Kidney (tissue), 14 donors: Measurements from ENCODE around the gene PRM3. TPM values are rescaled to one million over a fixed set of nuclear protein-coding genes. Genes with fewer than 3 reads are reported as not detected.
A peak's percentile ranks its signal among the peaks of the same experiment; 100 is the strongest.

ENCODE experiments used
- DNase-seq, 5 donors: peaks; one replicate each; pipeline ENCODE4 v3.0.0-alpha.2; 2013 to 2020
- FAIRE-seq: peaks from 2 replicates; lab custom pipeline; 2012; peaks lifted over from hg19 to GRCh38; lab: Jason Lieb, UNC
- H3K27ac ChIP-seq, 2 donors: one replicate each; pipeline ENCODE4 v1.7.0; 2013; ENCODE audit warnings: low read depth in 2 of 2, low read length in 2 of 2, inconsistent platforms in 1 of 2
- H3K27me3 ChIP-seq: one replicate; pipeline ENCODE4 v1.7.1; 2013; ENCODE audit warnings: low read length, inconsistent platforms; ENCODE audit not compliant: control insufficient read depth, insufficient read depth
- H3K36me3 ChIP-seq, 3 donors: one replicate each; pipeline versions ENCODE4 v1.7.0 to v1.7.1; 2013; ENCODE audit warnings: low read length in 3 of 3, control low read depth in 1 of 3, inconsistent platforms in 1 of 3; ENCODE audit not compliant: insufficient read depth in 3 of 3, control insufficient read depth in 2 of 3
- H3K4me1 ChIP-seq, 3 donors: one replicate each; pipeline versions ENCODE4 v1.7.0 to v1.7.1; 2013; ENCODE audit warnings: low read length in 3 of 3, inconsistent platforms in 1 of 3, low read depth in 1 of 3; ENCODE audit not compliant: control insufficient read depth in 2 of 3, insufficient read depth in 2 of 3
- H3K4me3 ChIP-seq, 3 donors: one replicate each; pipeline versions ENCODE4 v1.7.0 to v1.8.1; 2013; ENCODE audit warnings: low read length in 3 of 3, control low read depth in 1 of 3, inconsistent platforms in 1 of 3
- H3K9ac ChIP-seq, 3 donors: one replicate each; pipeline versions ENCODE4 v1.7.0 to v1.7.1; 2013; ENCODE audit warnings: low read length in 3 of 3, control low read depth in 1 of 3, inconsistent platforms in 1 of 3
- H3K9me3 ChIP-seq, 3 donors: one replicate each; pipeline versions ENCODE4 v1.7.0 to v1.7.1; 2013; ENCODE audit warnings: low read length in 3 of 3, control low read depth in 1 of 3, inconsistent platforms in 1 of 3; ENCODE audit not compliant: control insufficient read depth in 2 of 3, insufficient read depth in 1 of 3
- intact Hi-C: fragments of 100-400 bp; cut with DNase I; formaldehyde crosslinking; loops from one replicate; pipeline ENCODE4 v1.11.1; 2022
- polyA plus RNA-seq: library from polyadenylated mRNA; stranded (reverse); fragments of 350-450 nt; fragmentation: Illumina TruSeq; extraction: RNeasy Lipid Tissue Mini Kit (QIAGEN cat#74804); gene quantifications from one replicate; pipeline ENCODE4 v1.2.3, GENCODE V29; 2014; ENCODE audit warnings: low read depth, low replicate concordance; ENCODE audit not compliant: insufficient read depth
- total RNA-seq: library from RNA; stranded (reverse); fragmentation: NEBNext Ultra II Directional; extraction: Animal tissue kit (Norgen Biotek cat#: 25700); gene quantifications from one replicate; pipeline ENCODE4 v1.2.1, GENCODE V29; 2021
- TF ChIP-seq, protein P1 (sequence below): IDR thresholded peaks from 3 replicates; pipeline ENCODE4 v1.5.1; 2012; ENCODE audit warnings: mild to moderate bottlenecking, moderate library complexity, borderline replicate concordance; ENCODE audit not compliant: insufficient read depth; ENCODE audit errors: extremely low read depth
- donor health status: control.
- donor health status: control.
- donor health status: control.
- donor health status: control.
- donor health status: control.
- donor health status: DM: yes; HTN: yes; CAD: no.
- donor health status: Normal renal cell carcinoma (clear cell type).

The PRM3 gene
- total and polyA plus RNA-seq, 2 donors from 2014 or later = not detected

DNA sequence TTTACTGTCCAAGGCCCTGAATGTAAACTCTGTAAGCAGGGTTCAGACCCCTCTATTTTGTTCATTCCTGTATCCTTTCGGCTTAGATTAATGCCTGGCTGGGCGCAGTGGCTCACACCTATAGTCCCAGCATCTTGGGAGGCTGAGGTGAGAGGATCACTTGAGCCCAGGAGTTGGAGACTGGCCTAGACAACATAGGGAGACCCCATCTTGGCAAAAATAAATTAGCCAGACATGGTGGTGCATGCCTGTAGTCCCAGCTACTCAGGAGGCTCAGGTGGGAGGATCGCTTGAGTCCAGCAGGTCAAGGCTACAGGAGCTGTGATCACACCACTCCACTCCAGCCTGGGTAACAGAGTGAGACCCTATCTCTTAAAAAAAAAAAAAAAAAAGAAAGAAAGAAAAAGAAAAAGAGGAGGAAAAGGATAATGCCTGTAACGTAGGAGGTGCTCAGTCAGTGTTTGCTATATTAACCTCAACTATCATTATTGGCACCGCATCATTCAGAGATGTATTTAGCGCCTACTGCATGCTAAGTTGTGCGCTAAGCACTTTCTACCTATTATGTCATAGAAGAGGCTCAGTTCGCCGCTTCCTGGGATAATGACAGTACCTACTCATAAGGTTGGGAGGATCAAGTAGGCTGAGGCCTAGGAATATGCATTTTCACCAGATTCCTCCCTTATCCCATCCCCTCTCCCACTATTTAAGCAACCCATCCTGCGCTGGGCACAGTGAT lies 22.5 kb downstream of the PRM3 start:
- Histone ChIP-seq H3K4me1 (peaks cover 0 to 12% (median 0%) of the 10 kb centered on the region in 3 donors), H3K9ac (no peak overlapping the region), H3K27ac (no peak overlapping the region), H3K9me3 (no peaks in the 10 kb centered on the region), H3K4me3 (no peak overlapping the region), H3K36me3 (no peaks in the 10 kb centered on the region), H3K27me3 (no peaks in the 10 kb centered on the region)
- no peak for FAIRE-seq
- no peak for DNase-seq
- intact Hi-C loops = no loop called here
- TF ChIP-seq, protein P1, sequence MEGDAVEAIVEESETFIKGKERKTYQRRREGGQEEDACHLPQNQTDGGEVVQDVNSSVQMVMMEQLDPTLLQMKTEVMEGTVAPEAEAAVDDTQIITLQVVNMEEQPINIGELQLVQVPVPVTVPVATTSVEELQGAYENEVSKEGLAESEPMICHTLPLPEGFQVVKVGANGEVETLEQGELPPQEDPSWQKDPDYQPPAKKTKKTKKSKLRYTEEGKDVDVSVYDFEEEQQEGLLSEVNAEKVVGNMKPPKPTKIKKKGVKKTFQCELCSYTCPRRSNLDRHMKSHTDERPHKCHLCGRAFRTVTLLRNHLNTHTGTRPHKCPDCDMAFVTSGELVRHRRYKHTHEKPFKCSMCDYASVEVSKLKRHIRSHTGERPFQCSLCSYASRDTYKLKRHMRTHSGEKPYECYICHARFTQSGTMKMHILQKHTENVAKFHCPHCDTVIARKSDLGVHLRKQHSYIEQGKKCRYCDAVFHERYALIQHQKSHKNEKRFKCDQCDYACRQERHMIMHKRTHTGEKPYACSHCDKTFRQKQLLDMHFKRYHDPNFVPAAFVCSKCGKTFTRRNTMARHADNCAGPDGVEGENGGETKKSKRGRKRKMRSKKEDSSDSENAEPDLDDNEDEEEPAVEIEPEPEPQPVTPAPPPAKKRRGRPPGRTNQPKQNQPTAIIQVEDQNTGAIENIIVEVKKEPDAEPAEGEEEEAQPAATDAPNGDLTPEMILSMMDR = no peak

DNA sequence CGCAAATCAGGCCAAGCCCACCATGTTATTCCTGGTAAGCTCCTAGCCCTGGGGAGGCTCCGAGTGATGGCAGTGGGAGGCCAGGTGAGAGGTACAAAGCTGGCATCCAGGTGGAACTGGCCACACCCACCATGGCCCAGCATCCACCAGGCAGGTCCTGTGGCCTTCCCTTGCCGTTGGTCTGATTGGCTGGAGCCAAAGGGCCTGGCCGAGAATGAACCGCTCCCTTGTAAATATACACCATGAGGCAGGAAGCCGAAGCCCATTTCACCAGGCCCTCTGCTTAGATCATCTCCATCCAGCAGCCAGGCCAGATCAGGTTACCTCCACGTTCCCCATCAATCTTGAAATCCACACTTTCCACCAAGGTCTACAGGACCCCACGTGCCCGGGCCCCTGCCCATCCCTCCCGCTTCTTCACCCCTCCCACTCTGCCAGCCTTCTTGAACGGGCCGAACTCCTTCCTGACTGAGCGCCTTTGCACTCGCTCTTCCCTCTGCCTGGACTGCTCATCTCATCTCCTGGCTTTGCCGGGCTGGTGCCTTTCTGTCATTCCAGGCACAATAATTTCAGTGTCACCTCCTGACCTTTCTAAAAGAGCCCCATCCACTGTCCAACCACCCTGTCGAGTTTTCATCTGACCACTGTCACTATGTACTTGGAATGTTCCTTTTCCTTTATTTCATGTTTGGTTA lies 23.2 kb downstream of the PRM3 start:
- intact Hi-C loops = no loop called here
- Histone ChIP-seq H3K9ac (no peak overlapping the region), H3K27me3 (no peaks in the 10 kb centered on the region), H3K4me1 (peaks cover 0 to 12% (median 0%) of the 10 kb centered on the region in 3 donors), H3K36me3 (no peaks in the 10 kb centered on the region), H3K4me3 (no peak overlapping the region), H3K27ac (no peak overlapping the region), H3K9me3 (no peaks in the 10 kb centered on the region)
- TF ChIP-seq, protein P1 = no peak
- DNase-seq (peak; percentile 74 to 92 (median 89)), FAIRE-seq (no peak)

DNA sequence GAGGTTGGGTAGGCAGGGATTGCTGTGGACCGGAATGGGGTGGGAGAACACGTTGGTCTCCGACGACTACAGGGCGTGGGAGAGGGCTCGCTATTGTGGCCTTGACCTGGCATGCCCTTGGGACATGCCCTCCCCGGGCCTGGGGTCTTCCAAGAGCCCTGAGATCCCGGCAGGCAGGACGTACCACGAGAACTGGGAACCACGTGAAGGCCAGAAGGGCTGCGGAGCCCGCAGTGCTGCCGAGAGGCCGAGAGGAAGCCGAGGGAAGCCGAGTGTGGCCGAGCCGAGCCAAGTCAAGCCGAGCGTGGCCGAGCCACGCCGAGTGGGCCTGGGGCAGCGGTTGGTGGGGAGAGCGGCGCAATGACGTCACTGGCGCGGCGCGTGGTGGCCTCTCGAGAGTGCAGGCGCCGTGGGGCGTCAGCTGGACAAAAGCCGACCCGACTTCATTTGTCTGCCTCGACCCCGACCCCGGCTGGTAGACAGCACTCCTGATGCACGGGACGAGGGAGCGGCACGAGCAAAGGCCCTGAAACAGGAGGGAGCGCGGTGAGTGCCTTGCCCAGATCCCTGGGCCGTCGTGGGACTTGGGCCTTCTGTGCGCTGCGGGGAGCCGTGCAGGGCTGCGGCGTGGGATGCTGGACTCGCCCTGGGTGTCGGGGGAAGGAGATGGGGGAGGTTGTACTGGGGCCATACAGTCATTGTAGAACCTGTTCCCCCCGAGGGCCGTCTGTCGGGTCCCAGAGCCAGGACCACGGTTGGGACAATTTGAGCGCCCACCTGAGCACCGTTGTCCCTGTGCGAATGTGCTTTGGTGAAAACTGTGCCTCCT lies 24.0 kb downstream of the PRM3 start:
- intact Hi-C loops = no loop called here
- DNase-seq (peak in 1 of 5 donors; percentile 77), FAIRE-seq (no peak)
- Histone ChIP-seq H3K9ac (no peak overlapping the region), H3K27me3 (no peaks in the 10 kb centered on the region), H3K9me3 (no peaks in the 10 kb centered on the region), H3K4me3 (no peak overlapping the region), H3K36me3 (no peaks in the 10 kb centered on the region), H3K4me1 (peaks cover 0 to 7% (median 0%) of the 10 kb centered on the region in 3 donors), H3K27ac (no peak overlapping the region)
- TF ChIP-seq, protein P1 = no peak
